Fibroblast of mammary gland (primary cell): Measurements from ENCODE around the gene FXYD6.

Source experiments
- DNase-seq: peaks from one replicate; pipeline ENCODE4 v3.0.0-alpha.2; 2010; ENCODE audit warnings: low read depth
- H3K4me3 ChIP-seq: 2 replicates; pipeline ENCODE4 v1.5.1; 2011; ENCODE audit warnings: low read depth, mild to moderate bottlenecking, low read length, moderate library complexity; ENCODE audit not compliant: control insufficient read depth
- CTCF ChIP-seq: conservative IDR thresholded peaks from 2 replicates; pipeline ENCODE4 v1.5.1; 2011; ENCODE audit warnings: low read depth, low read length, inconsistent platforms; ENCODE audit not compliant: control insufficient read depth, insufficient read depth

The FXYD6 gene

GRCh38 chr11:117921456-117921855 is 45.0 kb upstream of the FXYD6 start:
- H3K4me3 ChIP-seq: no peak overlapping the region
- DNase-seq: no peak
- TF ChIP-seq CTCF: no peak

- DNase-seq: peak; percentile 10
- TF ChIP-seq CTCF: no peak
- no peak overlapping the region for H3K4me3 ChIP-seq
Observed at GRCh38 chr11:117919781-117920221, 43.3 kb upstream of the FXYD6 start.

GRCh38 chr11:117919341-117919740 is 42.9 kb upstream of the FXYD6 start:
- H3K4me3 ChIP-seq: no peak overlapping the region
- DNase-seq: no peak
- no peak for TF ChIP-seq CTCF

- no peak for TF ChIP-seq CTCF
- no peak overlapping the region for H3K4me3 ChIP-seq
- DNase-seq: no peak
Observed at GRCh38 chr11:117918366-117919255, 42.2 kb upstream of the FXYD6 start.

- no peak for TF ChIP-seq CTCF
- no peak for DNase-seq
- H3K4me3 ChIP-seq: no peak overlapping the region
Observed at GRCh38 chr11:117917591-117918151, 41.2 kb upstream of the FXYD6 start.

- DNase-seq: no peak
- no peak overlapping the region for H3K4me3 ChIP-seq
- TF ChIP-seq CTCF: no peak
Observed at GRCh38 chr11:117916956-117917355, 40.5 kb upstream of the FXYD6 start.
